HepG2 (cell line): ENCODE measurements around the gene ECSCR. TPM values are rescaled to one million over a fixed set of nuclear protein-coding genes. Genes with fewer than 3 reads are reported as not detected.

Experiments used
- ATF7 ChIP-seq, 2 experiments: fragments of 450-650 bp in 1 of 2; sonication (generic) in 1 of 2; formaldehyde crosslinking in 1 of 2; IDR thresholded peaks; 2 replicates each; pipeline versions ENCODE4 v1.4.0 to v1.6.1; 2016 to 2020; ENCODE audit warnings: antibody characterized with exemption in 1 of 2, mild to moderate bottlenecking in 1 of 2, missing genetic modification reagents in 1 of 2
- BCLAF1 ChIP-seq: fragments of 450-650 bp; IDR thresholded peaks from 2 replicates; pipeline ENCODE4 v1.6.1; 2017; ENCODE audit warnings: mild to moderate bottlenecking
- CBX1 ChIP-seq: IDR thresholded peaks from one replicate; pipeline ENCODE4 v1.6.1; 2016; ENCODE audit warnings: antibody characterized with exemption, low read depth
- CHD2 ChIP-seq: IDR thresholded peaks from 2 replicates; pipeline ENCODE4 v1.6.1; 2011; ENCODE audit warnings: low read depth, low read length, improper control_type of control experiment
- EED ChIP-seq: sonication (generic); formaldehyde crosslinking; IDR thresholded peaks from 2 replicates; pipeline ENCODE4 v1.5.0; 2020; ENCODE audit warnings: mild to moderate bottlenecking, missing genetic modification reagents
- ERF ChIP-seq: IDR thresholded peaks from 2 replicates; pipeline ENCODE4 v1.6.1; 2018; ENCODE audit warnings: missing biosample characterization, missing genetic modification reagents
- HOXA7 ChIP-seq: sonication (generic); formaldehyde crosslinking; IDR thresholded peaks from 2 replicates; pipeline ENCODE4 v1.8.1; 2022; ENCODE audit warnings: mild to moderate bottlenecking, missing genetic modification reagents, moderate library complexity
- KAT8 ChIP-seq: IDR thresholded peaks from 2 replicates; pipeline ENCODE4 v1.6.1; 2016; ENCODE audit warnings: missing genetic modification reagents, missing compliant biosample characterization
- KDM5A ChIP-seq: fragments of 200-600 bp; sonication (generic); IDR thresholded peaks from 2 replicates; pipeline ENCODE4 v1.7.0; 2018; ENCODE audit warnings: antibody characterized with exemption, mild to moderate bottlenecking, low read length, borderline replicate concordance
- POGZ ChIP-seq: sonication (generic); formaldehyde crosslinking; IDR thresholded peaks from 2 replicates; pipeline ENCODE4 v1.4.0; 2020; ENCODE audit warnings: mild to moderate bottlenecking, missing genetic modification reagents
- RAD21 ChIP-seq: fragments of 450-650 bp; formaldehyde crosslinking; IDR thresholded peaks from 2 replicates; pipeline ENCODE4 v1.5.0; 2020; ENCODE audit warnings: mild to moderate bottlenecking
- TAF15 ChIP-seq: fragments of 200-400 bp; formaldehyde crosslinking; IDR thresholded peaks from one replicate; pipeline ENCODE4 v1.6.1; 2018; ENCODE audit warnings: mild to moderate bottlenecking, low read depth, low read length; ENCODE audit not compliant: poor library complexity, severe bottlenecking
- TOPORS ChIP-seq: sonication (generic); formaldehyde crosslinking; IDR thresholded peaks from 2 replicates; pipeline ENCODE4 v1.8.0; 2023; ENCODE audit warnings: mild to moderate bottlenecking, missing genetic modification reagents
- ZBTB1 ChIP-seq: sonication (generic); formaldehyde crosslinking; IDR thresholded peaks from 2 replicates; pipeline ENCODE4 v1.4.0; 2020; ENCODE audit warnings: missing genetic modification reagents, borderline replicate concordance
- ZFP36L2 ChIP-seq: sonication (generic); formaldehyde crosslinking; IDR thresholded peaks from 2 replicates; pipeline ENCODE4 v1.4.0; 2020; ENCODE audit warnings: missing genetic modification reagents
- ZNF260 ChIP-seq: sonication (generic); formaldehyde crosslinking; IDR thresholded peaks from 2 replicates; pipeline ENCODE4 v1.4.0; 2020; ENCODE audit warnings: missing genetic modification reagents, low read depth, mild to moderate bottlenecking, borderline replicate concordance
- ZNF263 ChIP-seq: sonication (generic); formaldehyde crosslinking; IDR thresholded peaks from 2 replicates; pipeline ENCODE4 v1.4.0; 2020; ENCODE audit warnings: missing genetic modification reagents
- ZNF564 ChIP-seq: sonication (generic); formaldehyde crosslinking; IDR thresholded peaks from 2 replicates; pipeline ENCODE4 v1.8.1; 2023; ENCODE audit warnings: mild to moderate bottlenecking, missing genetic modification reagents
- ZNF646 ChIP-seq: sonication (generic); formaldehyde crosslinking; IDR thresholded peaks from 2 replicates; pipeline ENCODE4 v1.9.0; 2021; ENCODE audit warnings: mild to moderate bottlenecking, missing genetic modification reagents
- ZNF777 ChIP-seq: sonication (generic); formaldehyde crosslinking; IDR thresholded peaks from 2 replicates; pipeline ENCODE4 v1.4.0; 2020; ENCODE audit warnings: missing genetic modification reagents
- ZSCAN12 ChIP-seq: sonication (generic); formaldehyde crosslinking; IDR thresholded peaks from 2 replicates; pipeline ENCODE4 v1.9.0; 2021; ENCODE audit warnings: mild to moderate bottlenecking, missing genetic modification reagents
- polyA plus RNA-seq, 8 experiments: library from polyadenylated mRNA; depleted of rRNA in 3 of 8; stranded (reverse) in 7 of 8; unstranded in 1 of 8; fragments of >200 nt; fragmentation: Illumina TruSeq in 4 of 8; extraction: Trizol in 4 of 8; gene quantifications; 2 replicates each; pipeline versions ENCODE4 v1.2.1 to v1.2.3, GENCODE V29; 2011 to 2016; ENCODE audit warnings: low read depth in 4 of 8, missing spikeins in 1 of 8, mixed read lengths in 1 of 8; ENCODE audit not compliant: insufficient read depth in 1 of 8
- total RNA-seq, 5 experiments: library from RNA; depleted of rRNA; stranded (reverse); fragments of >200 nt; fragmentation: Illumina TruSeq; extraction: Trizol; gene quantifications; 2 replicates each; pipeline ENCODE4 v1.2.3, GENCODE V29; 2016; ENCODE audit warnings: low read depth in 1 of 5
- TF ChIP-seq, protein P1 (sequence below): sonication (generic); formaldehyde crosslinking; IDR thresholded peaks from 2 replicates; pipeline ENCODE4 v1.8.0; 2022; ENCODE audit warnings: mild to moderate bottlenecking, missing genetic modification reagents; ENCODE audit not compliant: insufficient replicate concordance

The ECSCR gene
- total and polyA plus RNA-seq, 2 of the 13 experiments (the other 11 are each of a cell fraction or from before 2014, with no cell fraction given), result 0.18 TPM; not detected in 1

DNA sequence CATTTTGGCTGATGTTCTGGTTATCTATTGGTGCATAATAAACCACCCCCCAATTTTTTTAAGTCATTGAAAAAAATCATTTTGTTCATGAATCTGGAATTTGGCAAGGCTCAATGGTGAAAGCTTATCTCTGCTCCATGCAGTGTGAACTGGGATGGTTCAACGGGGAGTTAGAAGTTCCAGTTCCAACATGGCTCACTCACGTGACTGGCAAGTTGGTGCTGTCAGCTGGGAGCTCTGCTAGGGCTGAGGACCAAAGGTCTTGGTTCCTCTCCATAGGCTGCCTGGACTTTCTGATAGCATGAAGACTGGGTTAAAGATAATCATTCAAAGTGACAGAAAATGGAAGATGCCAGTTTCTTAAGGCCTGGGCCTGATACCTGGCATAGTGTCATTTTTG lies 55.6 kb downstream of the ECSCR start (continued):
- TF ChIP-seq, protein P1, sequence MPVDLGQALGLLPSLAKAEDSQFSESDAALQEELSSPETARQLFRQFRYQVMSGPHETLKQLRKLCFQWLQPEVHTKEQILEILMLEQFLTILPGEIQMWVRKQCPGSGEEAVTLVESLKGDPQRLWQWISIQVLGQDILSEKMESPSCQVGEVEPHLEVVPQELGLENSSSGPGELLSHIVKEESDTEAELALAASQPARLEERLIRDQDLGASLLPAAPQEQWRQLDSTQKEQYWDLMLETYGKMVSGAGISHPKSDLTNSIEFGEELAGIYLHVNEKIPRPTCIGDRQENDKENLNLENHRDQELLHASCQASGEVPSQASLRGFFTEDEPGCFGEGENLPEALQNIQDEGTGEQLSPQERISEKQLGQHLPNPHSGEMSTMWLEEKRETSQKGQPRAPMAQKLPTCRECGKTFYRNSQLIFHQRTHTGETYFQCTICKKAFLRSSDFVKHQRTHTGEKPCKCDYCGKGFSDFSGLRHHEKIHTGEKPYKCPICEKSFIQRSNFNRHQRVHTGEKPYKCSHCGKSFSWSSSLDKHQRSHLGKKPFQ, result peak; percentile 92
- TF ChIP-seq POGZ (peak; percentile 64; the same call in 1 of the 2 replicates), HOXA7 (no peak), TAF15 (no peak), ERF (CRISPR knock-in tag) (no peak), ZFP36L2 (CRISPR knock-in tag) (no peak), TOPORS (CRISPR knock-in tag) (no peak), ZNF777 (CRISPR knock-in tag) (no peak), CBX1 (no peak), RAD21 (CRISPR knock-in tag) (no peak), KAT8 (CRISPR knock-in tag) (peak; percentile 56; the same call in 1 of the 2 replicates), EED (no peak), ZNF263 (CRISPR knock-in tag) (no peak), ZBTB1 (no peak), ATF7 (IDR thresholded peaks at IDR 0.05) (no peak), ATF7 (CRISPR knock-in tag; IDR thresholded peaks at IDR 0.05) (no peak), ZSCAN12 (CRISPR knock-in tag) (no peak), KDM5A (no peak), ZNF260 (no peak), BCLAF1 (no peak), ZNF564 (CRISPR knock-in tag) (no peak), ZNF646 (no peak), CHD2 (no peak)
